HEK293 (cell line): Measurements from ENCODE around the gene PTPN6.

Experiments used
- CTCF ChIP-seq: fragments of 450-650 bp; formaldehyde crosslinking; IDR thresholded peaks from 2 replicates; pipeline ENCODE4 v1.5.1; 2016; ENCODE audit warnings: missing biosample characterization, missing genetic modification characterization
- PATZ1 ChIP-seq: fragments of 450-650 bp; formaldehyde crosslinking; IDR thresholded peaks from 2 replicates; pipeline ENCODE4 v1.5.1; 2016; ENCODE audit warnings: missing biosample characterization, missing genetic modification characterization
- SALL2 ChIP-seq: fragments of 450-650 bp; formaldehyde crosslinking; IDR thresholded peaks from 2 replicates; pipeline ENCODE4 v1.5.0; 2017; ENCODE audit warnings: missing biosample characterization, mild to moderate bottlenecking, missing genetic modification characterization, borderline replicate concordance
- YY1 ChIP-seq: fragments of 450-650 bp; formaldehyde crosslinking; IDR thresholded peaks from 2 replicates; pipeline ENCODE4 v1.5.1; 2018; ENCODE audit warnings: missing biosample characterization, missing genetic modification characterization
- ZNF114 ChIP-seq: fragments of 450-650 bp; formaldehyde crosslinking; IDR thresholded peaks from 2 replicates; pipeline ENCODE4 v1.5.0; 2017; ENCODE audit warnings: missing biosample characterization, missing genetic modification characterization
- ZNF121 ChIP-seq: fragments of 450-650 bp; formaldehyde crosslinking; IDR thresholded peaks from 2 replicates; pipeline ENCODE4 v1.5.1; 2016; ENCODE audit warnings: missing biosample characterization, missing genetic modification characterization
- ZNF140 ChIP-seq: fragments of 450-650 bp; formaldehyde crosslinking; IDR thresholded peaks from 2 replicates; pipeline ENCODE4 v1.5.1; 2016; ENCODE audit warnings: missing biosample characterization, missing genetic modification characterization
- ZNF239 ChIP-seq: fragments of 450-650 bp; formaldehyde crosslinking; IDR thresholded peaks from 2 replicates; pipeline ENCODE4 v1.5.1; 2016; ENCODE audit warnings: missing biosample characterization, missing genetic modification characterization
- ZNF37A ChIP-seq: fragments of 450-650 bp; IDR thresholded peaks from 2 replicates; pipeline ENCODE4 v1.5.1; 2018; ENCODE audit warnings: missing biosample characterization, missing genetic modification characterization
- ZNF624 ChIP-seq: fragments of 450-650 bp; formaldehyde crosslinking; IDR thresholded peaks from 2 replicates; pipeline ENCODE4 v1.5.1; 2017; ENCODE audit warnings: missing biosample characterization, missing genetic modification characterization
- ZNF629 ChIP-seq: fragments of 450-650 bp; formaldehyde crosslinking; IDR thresholded peaks from 2 replicates; pipeline ENCODE4 v1.5.1; 2017; ENCODE audit warnings: missing biosample characterization, missing genetic modification characterization
- ZNF654 ChIP-seq: fragments of 450-650 bp; formaldehyde crosslinking; IDR thresholded peaks from 2 replicates; pipeline ENCODE4 v1.5.1; 2016; ENCODE audit warnings: low read depth, missing biosample characterization, missing genetic modification characterization
- ZSCAN18 ChIP-seq: fragments of 450-650 bp; formaldehyde crosslinking; IDR thresholded peaks from 2 replicates; pipeline ENCODE4 v1.5.1; 2016; ENCODE audit warnings: missing biosample characterization, missing genetic modification characterization

- TF ChIP-seq ZNF239 (no peak), CTCF (no peak), YY1 (no peak), PATZ1 (no peak), ZNF654 (tag by site-specific recombination) (no peak), ZNF629 (tag by site-specific recombination) (no peak), ZNF624 (tag by site-specific recombination) (no peak), ZNF121 (tag by site-specific recombination) (no peak), SALL2 (tag by site-specific recombination) (no peak), ZNF114 (tag by site-specific recombination) (no peak), ZNF37A (tag by site-specific recombination) (no peak), ZNF140 (tag by site-specific recombination) (no peak), ZSCAN18 (tag by site-specific recombination) (no peak)
Observed at GRCh38 chr12:6959058-6959804, 8.1 kb downstream of the PTPN6 start.
